HG02763 (cell line): ENCODE measurements around the gene LOX.

Experiments used
- ATAC-seq: cut with Tn5 transposase; IDR thresholded peaks from one replicate; pipeline ENCODE4 v1.9.1; 2021; ENCODE audit warnings: mild to moderate bottlenecking, moderate library complexity; ENCODE audit not compliant: unreplicated experiment

The LOX gene, protein sequence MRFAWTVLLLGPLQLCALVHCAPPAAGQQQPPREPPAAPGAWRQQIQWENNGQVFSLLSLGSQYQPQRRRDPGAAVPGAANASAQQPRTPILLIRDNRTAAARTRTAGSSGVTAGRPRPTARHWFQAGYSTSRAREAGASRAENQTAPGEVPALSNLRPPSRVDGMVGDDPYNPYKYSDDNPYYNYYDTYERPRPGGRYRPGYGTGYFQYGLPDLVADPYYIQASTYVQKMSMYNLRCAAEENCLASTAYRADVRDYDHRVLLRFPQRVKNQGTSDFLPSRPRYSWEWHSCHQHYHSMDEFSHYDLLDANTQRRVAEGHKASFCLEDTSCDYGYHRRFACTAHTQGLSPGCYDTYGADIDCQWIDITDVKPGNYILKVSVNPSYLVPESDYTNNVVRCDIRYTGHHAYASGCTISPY

DNA sequence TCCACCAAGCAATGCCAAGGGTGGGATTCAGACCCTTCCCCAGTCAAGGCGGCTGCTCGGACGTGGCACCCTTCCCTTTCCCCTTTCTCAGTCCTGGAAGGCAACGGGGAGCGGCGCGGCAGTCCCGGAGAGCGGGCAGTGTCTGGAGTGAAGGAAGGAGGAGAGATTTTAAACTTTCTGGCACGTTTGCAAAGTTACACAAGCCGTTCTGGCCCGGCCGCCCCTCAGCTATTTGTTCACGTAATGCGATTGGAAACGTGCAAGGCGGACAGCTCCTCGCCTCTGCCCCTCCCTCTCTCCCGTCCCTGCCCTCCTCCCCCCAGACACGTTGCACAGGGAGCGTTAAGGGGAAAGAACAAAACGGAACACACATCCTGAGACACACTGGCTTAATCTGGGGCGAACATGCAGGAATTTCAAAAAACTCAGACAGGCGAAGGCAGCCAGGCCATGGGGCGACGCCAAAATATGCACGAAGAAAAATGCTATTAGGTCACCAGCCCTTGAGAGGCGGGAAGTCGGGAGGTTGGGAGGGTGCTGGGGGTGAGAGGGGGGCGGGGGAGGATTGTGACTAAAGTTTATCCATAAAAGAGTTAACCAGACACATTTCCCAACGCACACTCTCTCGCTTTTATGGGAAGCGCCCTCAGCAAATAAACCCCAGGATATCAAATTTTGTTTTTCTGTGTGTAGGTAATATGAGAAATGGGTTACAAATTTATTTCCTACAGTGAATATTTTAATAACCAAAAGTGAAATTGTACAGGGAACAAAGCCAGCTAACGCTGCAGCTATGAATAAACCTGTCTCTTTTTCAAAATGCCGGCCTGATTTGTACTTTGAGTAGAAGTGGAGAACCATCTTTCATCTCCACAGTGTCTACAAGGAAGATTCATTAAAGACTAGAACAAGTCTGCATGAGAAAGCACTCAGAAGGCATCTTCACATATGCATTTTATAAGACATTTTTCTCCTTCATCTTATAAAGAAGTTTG is at the start of gene LOX:
TSS of gene LOX (minus strand) at position 144 of the 995 bp plus-strand sequence. CDS start 274 bp downstream, outside the sequence.
- no peak for ATAC-seq

DNA sequence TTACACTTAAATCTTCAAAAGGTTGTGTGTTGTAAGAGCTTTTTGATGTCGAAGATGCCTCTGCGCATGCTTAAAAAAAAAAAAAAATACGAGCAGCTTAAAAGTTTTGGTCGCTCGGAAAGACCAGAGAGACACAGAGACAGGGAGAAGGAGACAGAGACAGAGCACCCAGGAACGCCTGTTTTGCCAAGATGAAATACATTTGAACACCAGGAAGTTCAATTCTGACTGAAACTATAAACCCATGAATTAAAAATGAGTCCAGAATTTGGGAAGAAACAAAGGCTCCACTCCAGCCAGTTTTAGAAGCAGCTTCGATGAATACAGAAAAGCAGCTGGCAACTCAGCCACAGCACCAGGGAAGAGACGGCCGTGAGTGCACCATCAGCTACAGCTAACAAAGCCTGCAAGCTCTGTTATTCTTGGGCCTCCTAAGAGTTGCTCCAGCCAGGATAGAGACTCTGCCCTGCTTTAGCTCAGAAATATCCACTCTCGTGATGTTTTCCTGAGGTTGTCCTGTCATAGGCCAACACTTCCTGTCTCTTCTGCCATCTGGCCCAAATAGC is 48.8 kb upstream of the LOX start:
- ATAC-seq: no peak

DNA sequence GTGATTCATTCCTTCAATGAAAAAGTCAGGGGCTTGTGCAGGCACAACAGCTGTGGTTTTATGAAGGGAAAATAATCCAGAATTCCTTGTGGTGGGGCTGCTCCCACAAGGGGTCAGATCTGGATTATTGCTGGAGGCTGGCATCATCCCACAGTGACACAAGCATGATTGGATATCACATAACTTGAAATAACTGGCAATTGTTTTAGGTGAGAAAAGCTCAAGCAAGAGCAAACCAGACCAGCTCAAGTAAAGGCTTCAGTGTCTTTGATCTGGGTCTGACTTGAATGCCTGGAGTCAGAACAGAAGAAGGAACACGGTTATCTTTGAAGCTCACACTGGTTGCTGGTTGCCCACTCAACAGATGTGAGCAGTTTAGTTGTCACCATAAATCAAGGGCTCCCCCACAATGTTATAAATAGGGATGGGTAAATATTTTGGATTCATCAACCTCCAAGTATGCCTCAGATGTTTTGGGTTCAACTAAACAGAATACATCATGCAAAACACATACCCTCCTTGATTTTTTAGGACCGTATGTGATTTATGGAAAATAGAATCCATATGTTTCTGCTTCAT is 48.2 kb upstream of the LOX start:
- no peak for ATAC-seq

DNA sequence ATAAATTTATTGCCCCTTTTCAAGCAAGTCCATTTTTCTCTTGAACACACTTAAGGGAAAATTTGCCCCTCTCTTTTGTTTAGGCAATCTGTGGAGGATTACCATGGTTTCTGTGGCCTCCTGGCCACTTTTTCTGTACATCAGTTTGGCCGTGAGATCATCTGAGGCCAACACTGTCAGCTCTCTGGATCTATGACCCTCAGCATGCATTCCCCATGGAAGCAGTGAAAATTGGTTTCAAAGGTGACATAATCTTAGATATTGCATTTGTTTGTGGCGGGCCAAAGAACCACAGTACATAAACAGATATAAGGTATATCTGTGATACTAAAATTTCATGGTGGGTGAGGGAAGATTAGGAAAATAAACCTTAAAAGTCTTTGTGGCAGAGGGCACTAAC is 46.7 kb upstream of the LOX start:
- no peak for ATAC-seq

DNA sequence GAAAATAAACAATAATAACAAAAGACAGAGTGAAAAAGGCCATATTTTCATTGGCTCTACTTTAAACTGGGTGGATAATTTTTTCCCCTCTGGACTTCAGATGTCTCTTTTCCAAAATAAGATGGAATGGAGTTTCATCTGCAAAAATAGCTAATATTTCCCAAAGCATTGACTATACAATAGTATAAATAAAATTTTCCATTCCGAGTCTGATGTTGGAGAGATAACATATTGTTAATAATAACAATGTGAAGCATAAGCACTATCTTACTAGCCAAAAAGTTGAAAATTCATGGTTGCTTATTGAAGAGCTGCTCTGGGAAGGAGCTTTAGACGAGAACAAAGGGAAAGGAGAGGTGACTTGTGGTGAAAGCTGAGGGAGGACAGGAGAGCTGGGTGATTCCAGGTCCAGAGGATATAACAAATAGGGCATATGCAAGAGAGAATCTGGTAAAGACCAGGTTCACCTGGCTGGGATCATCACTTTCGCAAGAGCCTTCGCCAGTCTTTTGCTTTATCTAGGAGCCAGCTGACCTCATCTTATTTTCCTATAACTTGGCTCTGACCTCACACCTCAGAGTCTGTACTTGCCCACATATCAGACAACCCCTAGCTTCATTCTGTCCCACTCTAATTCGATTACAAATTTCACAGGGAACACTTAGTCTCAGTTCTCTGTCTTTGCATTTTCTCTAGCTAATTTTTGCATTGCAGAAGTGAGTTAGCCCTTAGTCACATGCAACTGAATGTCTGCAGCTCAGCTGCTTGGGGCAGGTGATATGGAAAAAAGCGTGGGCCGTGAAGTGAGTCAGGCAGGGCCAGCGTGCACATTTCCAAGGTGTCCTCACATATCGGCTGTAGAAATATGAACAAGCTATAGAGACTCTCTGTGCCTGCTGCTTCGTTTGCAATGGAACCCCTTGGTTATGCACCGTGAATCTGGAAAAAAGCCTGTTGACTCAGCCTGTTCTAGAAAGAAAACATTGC is 43.7 kb upstream of the LOX start:
- no peak for ATAC-seq

DNA sequence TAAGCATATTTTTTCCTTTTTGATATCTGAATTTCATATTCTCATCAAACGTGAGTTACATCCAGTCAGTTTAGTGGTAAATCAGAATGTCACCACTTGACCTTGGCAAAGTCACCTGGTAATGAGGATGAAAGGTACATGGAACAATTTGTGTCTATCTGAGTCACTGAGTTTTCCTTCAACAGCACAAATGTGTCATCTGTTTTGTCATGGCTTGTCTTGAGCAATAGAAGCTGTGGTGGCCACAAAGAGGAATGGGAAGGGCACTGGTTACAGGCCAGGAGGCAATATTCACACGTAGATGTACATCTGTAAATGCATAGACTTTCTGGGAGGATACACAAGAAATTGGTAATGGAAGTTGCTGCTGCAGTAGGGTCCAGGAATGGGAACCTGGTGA is 42.9 kb upstream of the LOX start:
- ATAC-seq: no peak

DNA sequence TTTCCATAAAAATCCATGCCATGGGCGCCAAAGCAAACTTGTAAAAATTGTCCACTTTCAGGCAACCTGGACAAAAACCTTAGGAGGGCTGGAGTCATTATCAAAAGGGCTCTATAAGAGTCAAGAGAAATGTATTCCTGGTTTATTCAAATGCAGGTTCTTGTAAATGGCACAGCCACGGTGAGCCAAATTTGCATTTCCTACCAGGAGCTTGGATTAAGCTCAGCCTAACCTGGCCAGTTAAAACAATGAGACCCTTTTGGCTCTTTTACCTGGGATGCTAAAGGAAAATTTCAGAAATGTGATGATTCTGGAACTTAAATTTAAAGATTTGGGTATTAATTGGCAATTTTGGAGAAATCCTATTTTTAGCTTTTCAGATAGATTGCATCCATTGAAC is 42.4 kb upstream of the LOX start:
- ATAC-seq: no peak

DNA sequence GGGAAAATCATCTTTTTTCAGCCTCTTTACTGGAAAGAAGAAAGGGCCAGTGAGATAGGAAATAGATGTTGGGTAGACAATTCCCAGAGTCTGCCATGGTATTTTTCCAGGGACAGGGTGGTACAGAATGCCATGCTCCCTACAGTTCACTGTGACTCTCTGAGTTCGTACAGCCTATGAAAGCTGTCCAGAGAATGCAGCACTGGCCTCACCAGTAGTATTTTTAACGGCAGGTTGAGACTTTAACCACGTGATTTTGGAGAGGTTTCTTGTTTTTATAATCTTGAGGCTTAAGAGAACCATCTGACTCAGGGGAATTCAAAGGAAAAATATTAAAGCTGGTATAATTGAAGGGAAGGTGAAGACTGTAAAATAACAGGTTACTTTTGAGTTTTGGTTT is 41.1 kb upstream of the LOX start:
- no peak for ATAC-seq

DNA sequence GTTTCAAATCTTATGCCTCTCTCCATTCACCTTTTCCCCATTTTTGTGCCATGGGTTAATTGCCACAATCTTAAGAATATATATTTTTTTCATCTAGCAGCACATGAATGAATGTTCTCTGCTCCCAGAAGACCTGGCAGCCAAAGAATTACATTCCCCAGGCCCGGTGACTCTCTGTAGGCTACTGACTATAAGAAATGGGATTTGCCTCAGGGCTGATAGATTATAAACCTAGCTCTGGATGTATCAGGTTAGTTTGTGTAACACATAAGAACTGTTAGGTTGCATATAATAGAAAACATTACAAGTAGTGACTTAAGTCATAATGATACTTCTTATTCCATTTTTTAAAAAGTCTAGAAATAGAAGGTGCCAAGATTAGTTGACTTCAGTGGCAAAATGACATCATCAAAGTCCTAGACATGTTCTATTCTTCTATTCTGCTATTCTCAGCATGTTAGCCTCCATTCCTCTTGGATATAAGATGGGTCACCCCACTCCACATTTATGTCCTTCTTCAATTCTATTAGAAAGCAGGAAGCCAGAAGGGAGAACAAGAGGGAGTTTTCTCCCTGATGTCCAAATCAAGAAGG is 40.4 kb upstream of the LOX start:
- no peak for ATAC-seq

DNA sequence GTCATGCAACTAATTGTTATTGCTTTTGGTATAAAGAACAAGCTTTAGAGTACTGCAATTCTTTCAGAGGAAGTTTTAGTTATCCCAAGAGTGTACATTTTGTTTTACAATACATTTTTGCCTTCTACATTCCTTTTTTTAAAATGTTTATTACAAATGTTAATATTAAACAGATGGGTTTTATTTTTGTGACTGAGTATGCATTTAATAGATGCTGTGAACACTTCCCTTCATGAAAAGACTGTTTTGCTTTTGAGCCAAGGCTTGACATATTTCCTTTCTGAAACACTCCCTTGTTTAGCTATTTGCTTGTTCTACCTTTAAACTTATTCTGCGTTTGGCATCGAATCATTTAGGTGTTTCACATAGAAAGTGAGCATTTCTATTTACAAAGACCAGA is 36.4 kb upstream of the LOX start:
- ATAC-seq: no peak

DNA sequence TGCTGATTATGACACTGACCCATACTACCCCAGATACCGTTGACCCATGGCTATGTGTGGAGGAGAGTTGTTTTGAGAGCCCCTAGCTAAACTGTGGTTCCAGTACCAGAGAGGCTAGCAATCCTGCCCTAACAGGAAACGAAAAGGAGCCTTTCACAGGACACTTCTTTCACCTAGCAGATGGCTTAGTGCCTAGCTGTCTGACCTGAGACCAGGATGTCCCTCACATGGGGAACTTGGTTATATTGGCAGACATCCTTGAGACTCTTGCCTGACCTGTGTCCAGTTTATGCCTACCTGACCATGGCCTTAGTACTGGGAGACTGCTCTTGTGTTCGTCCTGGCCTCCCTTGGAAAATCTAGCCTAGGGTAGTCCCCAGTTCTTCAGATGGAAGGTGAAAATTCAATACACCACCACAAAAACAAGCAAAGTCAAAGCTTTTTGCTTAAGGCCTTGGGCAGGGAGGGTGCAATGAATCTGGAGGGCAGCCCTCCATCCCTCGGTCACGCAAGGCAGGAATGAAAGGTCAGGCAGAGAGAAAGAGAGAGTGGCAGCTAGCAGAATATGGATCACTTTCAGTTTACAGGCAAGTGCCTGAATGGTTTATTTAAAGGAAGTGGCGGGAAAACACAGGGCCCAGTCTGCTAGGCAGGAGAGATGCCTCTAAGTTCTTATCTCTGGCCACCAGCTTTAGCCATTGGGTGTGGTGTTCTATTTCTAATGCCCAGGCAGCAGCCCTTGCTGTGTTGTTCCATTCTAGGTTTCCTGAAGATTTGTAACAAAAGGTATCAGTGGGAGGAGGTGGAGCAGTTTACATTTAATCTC is 34.9 kb upstream of the LOX start:
- ATAC-seq: no peak

DNA sequence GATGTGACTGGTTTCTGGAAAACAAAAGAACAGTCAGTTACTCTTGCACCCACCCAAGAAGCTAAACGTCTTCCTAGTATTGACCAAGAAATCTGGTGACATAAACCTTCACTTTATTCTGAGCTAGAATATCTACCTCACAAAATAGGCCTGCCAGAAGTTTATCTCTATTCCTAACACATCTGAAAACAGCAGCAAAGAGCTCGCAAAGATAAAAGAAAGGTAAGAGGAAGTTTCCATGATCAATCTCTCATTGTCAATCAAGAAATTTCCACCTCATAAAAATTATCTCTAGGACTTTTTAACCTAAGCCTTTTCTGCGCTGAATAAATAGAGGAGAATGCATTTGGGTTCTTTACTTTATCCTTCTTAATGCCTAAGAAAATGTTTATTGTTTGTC is 34.0 kb upstream of the LOX start:
- no peak for ATAC-seq

DNA sequence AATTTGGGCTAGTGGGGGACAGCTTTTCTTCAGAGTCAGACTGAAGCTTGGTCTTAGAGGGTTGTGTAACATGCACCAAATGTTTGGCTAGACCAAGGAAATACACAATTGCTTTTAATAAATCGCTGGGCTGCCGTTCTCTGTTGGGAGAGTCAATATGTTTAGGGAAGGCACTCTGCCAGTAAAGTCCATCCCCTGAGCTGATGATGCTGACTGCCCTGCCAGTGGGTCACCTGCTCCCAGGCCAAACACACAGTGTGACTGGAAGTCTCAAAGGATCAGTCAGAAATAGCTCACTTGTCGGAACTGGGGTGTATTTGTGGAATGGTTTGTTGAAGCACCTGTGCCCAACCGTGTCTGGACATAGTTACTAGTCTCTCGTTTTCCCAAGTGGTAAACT is 33.4 kb upstream of the LOX start:
- no peak for ATAC-seq

DNA sequence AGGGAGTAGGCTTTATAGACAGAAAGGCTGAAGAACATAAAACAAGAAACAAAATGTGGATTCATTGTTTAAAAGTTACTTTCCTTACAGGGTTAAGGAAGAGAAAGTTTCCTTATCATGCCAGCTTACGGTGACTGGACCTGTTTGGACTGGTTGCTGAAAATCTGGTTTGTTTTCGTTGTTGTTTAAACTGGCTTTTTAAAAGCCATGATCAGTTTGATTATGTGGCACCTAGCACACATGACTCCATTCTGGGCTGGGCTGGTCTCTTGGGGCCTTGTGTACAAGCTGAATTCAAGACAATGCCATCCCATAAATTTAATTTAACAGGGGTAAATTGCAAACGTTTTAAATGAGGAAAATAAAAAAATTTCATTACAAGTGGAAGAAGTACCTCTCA is 32.9 kb upstream of the LOX start:
- no peak for ATAC-seq

DNA sequence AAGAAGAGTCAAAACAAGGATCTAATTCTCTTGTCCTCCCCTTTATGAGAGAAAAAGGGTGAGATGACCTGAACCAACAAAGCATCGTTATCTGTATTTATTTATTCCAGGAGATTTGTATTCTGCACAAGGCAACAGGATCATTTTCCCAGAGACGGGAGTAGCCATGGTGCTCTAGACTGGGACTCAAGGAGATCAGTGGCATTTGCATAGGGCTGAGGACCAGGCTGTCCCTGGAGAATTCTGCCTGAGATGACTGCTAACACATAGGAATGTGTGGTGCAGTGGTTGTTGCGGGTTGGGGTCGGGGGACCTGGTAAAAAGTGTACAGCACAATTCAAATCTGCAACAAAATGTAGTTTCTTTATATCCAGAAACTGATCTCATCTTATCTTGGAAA is 29.0 kb upstream of the LOX start:
- no peak for ATAC-seq

DNA sequence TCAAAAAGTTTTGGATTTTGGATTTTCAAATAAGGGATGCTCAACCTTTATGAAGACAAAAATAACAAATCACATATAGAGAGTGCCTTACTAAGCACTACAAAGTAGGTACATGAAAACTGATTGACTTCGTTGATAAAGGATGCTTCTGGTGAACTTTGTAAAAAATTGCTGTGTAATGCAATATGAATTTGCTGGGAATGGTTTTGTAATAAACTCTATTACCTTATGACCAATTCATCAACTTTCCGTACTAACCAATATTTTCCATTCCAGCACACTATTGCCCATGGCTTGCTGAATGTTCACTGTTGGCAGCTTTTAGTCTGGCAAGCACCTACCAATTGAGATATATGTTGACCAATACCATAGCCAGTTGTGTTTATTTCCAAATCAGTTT is 27.9 kb upstream of the LOX start:
- no peak for ATAC-seq

DNA sequence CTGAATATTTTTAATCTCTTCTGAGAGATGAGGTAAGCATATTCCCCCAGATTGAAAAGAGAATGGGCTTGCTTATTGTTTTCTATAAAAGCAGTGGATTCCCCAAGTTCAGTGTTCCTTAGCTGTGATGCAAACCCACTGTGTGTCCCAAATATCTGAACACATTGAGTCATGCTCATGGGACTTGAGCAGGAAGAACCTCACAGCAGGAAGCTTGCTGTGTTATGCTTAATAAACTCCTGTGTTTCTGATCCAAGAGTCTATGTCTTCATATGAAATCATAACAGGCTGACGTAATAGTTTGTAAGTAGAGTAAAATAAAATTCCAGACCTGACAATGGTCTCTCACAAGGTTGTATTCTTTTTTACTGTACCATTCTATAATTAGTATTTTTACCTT is 24.8 kb upstream of the LOX start:
- no peak for ATAC-seq

DNA sequence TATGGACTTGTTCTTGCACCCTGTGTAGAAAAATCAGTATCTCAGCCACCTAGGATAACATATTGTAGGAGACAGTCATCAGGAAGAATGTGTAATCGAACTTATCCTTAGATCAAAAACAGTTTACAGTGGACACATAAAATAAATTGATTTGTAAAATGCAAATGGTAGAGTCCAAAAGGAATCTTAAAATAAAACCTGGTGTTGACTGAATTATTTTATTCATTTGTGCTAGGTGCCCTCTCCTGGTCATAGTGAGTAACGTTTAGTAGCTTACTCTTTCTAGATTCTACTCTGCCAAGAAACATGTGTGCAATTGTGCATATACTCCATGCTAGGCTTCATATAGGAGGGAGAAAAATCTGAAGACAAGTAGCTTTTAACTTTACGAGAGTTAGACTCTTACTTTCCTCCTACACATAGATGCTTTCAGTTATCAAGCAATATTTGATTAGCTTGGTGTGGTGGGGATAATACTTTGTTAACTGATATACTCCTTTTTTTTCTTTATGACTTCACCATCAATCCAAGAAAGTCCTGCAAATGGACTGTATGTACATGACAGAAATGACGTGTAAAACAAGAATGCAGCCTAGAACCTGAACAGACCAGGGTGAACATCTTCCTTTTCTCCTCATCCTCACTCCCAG is 23.7 kb upstream of the LOX start:
- ATAC-seq: peak; percentile 50
